ENCODE measurements around the gene SAMSN1.

DNA sequence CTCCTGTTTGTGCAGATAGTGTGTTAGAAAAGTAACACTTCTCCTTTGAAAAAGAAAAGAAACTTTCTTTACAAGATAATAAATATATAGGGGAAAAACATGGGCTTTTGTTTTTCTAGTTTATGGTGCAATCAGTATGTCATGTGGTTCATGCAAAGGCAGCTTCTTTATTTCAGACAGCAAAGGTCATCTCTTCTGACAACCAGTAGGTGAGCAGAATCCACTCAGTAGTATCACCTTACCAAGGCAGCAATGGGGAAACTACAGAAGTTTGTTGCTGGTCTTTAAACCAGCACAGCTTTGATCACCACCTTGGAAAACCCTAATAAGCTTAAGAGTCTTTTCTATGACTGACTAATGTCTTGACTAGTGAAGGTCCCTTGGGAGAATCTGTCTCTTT, 13.0 kb upstream of the SAMSN1 start:
- TF ChIP-seq CTCF (conservative IDR thresholded peaks at IDR 0.05; ENCODE audit: low read length) (no peak), EZH2phosphoT487 (IDR thresholded peaks at IDR 0.05; ENCODE audit: borderline replicate concordance, low read depth, low read length) (no peak)

All from OCI-LY7 (cell line).